Measurements from ENCODE around the gene HOXA6. TPM values are rescaled to one million over a fixed set of nuclear protein-coding genes. Genes with fewer than 3 reads are reported as not detected.

The HOXA6 gene
- total RNA-seq, 2 donors from 2014 or later = 20.0 to 21.2 TPM

GRCh38 chr7:27133409-27134231 lies 14.0 kb downstream of the HOXA6 start:
- ATAC-seq = no peak
- intact Hi-C loops (cut with DNase I, micrococcal nuclease) = no loop called here
- DNase-seq = peak in 1 of 2 donors; percentile 45

- DNase-seq (no peak), ATAC-seq (no peak)
- intact Hi-C loops (cut with DNase I, micrococcal nuclease) = no loop called here
Measured at GRCh38 chr7:27132978-27133377, 14.6 kb downstream of the HOXA6 start.

GRCh38 chr7:27132214-27132613 lies 15.4 kb downstream of the HOXA6 start:
- no peak for DNase-seq
- intact Hi-C loops (cut with DNase I, micrococcal nuclease) = no loop called here

GRCh38 chr7:27131390-27131819 lies 16.2 kb downstream of the HOXA6 start:
- ATAC-seq = peak; percentile 0

More at GRCh38 chr7:27132214-27132613, 15.4 kb downstream of the HOXA6 start:
- ATAC-seq = no peak

GRCh38 chr7:27130540-27131389 lies 16.8 kb downstream of the HOXA6 start, which contains the start of gene HOXA4:
Gene HOXA4 (minus strand): TSS chr7:27130757. CDS start chr7:27130733, 24 bp downstream.
- ATAC-seq (peak; percentile 85), DNase-seq (peak; percentile 94 to 95)
- intact Hi-C loops (cut with DNase I, micrococcal nuclease) = no loop called here

More at GRCh38 chr7:27131390-27131819, 16.2 kb downstream of the HOXA6 start:
- intact Hi-C loops (cut with DNase I, micrococcal nuclease) = no loop called here
- DNase-seq = no peak

- peak; percentile 74 for ATAC-seq
- intact Hi-C loops (cut with DNase I, micrococcal nuclease) = no loop called here
- DNase-seq = peak; percentile 69 to 78
Measured at GRCh38 chr7:27129729-27130539, 17.6 kb downstream of the HOXA6 start.

- DNase-seq (peak; percentile 35 to 48), ATAC-seq (no peak)
- intact Hi-C loops (cut with DNase I, micrococcal nuclease) = no loop called here
Measured at GRCh38 chr7:27128776-27129728, 18.5 kb downstream of the HOXA6 start.

- DNase-seq = no peak
- intact Hi-C loops (cut with DNase I, micrococcal nuclease) = no loop called here
- no peak for ATAC-seq
Measured at GRCh38 chr7:27128034-27128433, 19.5 kb downstream of the HOXA6 start.

- intact Hi-C loops (cut with DNase I, micrococcal nuclease) = no loop called here
- no peak for ATAC-seq
- DNase-seq = no peak
Measured at GRCh38 chr7:27126596-27127327, 20.8 kb downstream of the HOXA6 start.

- intact Hi-C loops (cut with DNase I, micrococcal nuclease) = no loop called here
- no peak for DNase-seq
- ATAC-seq = no peak
Measured at GRCh38 chr7:27125986-27126394, 21.6 kb downstream of the HOXA6 start.

GRCh38 chr7:27124902-27125689 lies 22.5 kb downstream of the HOXA6 start:
- ATAC-seq (peak; percentile 21), DNase-seq (no peak)
- intact Hi-C loops (cut with DNase I, micrococcal nuclease) = no loop called here

GRCh38 chr7:27124096-27124901 lies 23.3 kb downstream of the HOXA6 start:
- intact Hi-C loops (cut with DNase I, micrococcal nuclease) = no loop called here
- peak; percentile 39 to 52 for DNase-seq
- ATAC-seq = no peak

- ATAC-seq = no peak
- DNase-seq = no peak
- intact Hi-C loops (cut with DNase I, micrococcal nuclease) = no loop called here
Measured at GRCh38 chr7:27123477-27124053, 24.0 kb downstream of the HOXA6 start.

GRCh38 chr7:27123007-27123476 lies 24.5 kb downstream of the HOXA6 start:
- ATAC-seq (peak; percentile 27), DNase-seq (no peak)
- intact Hi-C loops (cut with DNase I, micrococcal nuclease) = no loop called here
